ENCODE data around the gene SLC9A3.

Gene SLC9A3

GRCh38 chr5:554284-554988 is 30.2 kb upstream of the SLC9A3 start:
- no peak for DNase-seq

GRCh38 chr5:553874-554273 is 29.6 kb upstream of the SLC9A3 start:
- DNase-seq, result no peak

GRCh38 chr5:551406-551805 is 27.2 kb upstream of the SLC9A3 start:
- no peak for DNase-seq

GRCh38 chr5:549229-549628 is 25.0 kb upstream of the SLC9A3 start:
- DNase-seq, result no peak

GRCh38 chr5:548256-548655 is 24.0 kb upstream of the SLC9A3 start:
- no peak for DNase-seq

- no peak for DNase-seq
These were observed 23.1 kb upstream of the SLC9A3 start for GRCh38 chr5:547086-547924.

GRCh38 chr5:546376-546908 is 22.2 kb upstream of the SLC9A3 start:
- DNase-seq, result no peak

- DNase-seq, result no peak
These were observed 21.6 kb upstream of the SLC9A3 start for GRCh38 chr5:545641-546375.

- DNase-seq, result no peak
These were observed 20.6 kb upstream of the SLC9A3 start for GRCh38 chr5:544675-545355.

GRCh38 chr5:543755-544674 is 19.8 kb upstream of the SLC9A3 start:
- no peak for DNase-seq

- DNase-seq, result no peak
These were observed 19.1 kb upstream of the SLC9A3 start for GRCh38 chr5:543351-543750.

GRCh38 chr5:542319-543311 is 18.4 kb upstream of the SLC9A3 start:
- no peak for DNase-seq

GRCh38 chr5:541539-542318 is 17.5 kb upstream of the SLC9A3 start:
- DNase-seq, result no peak

- no peak for DNase-seq
These were observed 16.8 kb upstream of the SLC9A3 start for GRCh38 chr5:540906-541538.

- DNase-seq, result no peak
These were observed 16.0 kb upstream of the SLC9A3 start for GRCh38 chr5:540071-540905.

GRCh38 chr5:539469-540070 is 15.3 kb upstream of the SLC9A3 start:
- no peak for DNase-seq

GRCh38 chr5:538801-539468 is 14.7 kb upstream of the SLC9A3 start:
- no peak for DNase-seq
